GM12873 (cell line): ENCODE measurements around the gene ARID1B.

Experiments used
- TF ChIP-seq, protein P1 (sequence below): IDR thresholded peaks from 2 replicates; pipeline ENCODE4 v1.5.1; 2012; ENCODE audit warnings: low read depth, mild to moderate bottlenecking, moderate library complexity, low read length, control low read depth; ENCODE audit not compliant: insufficient read depth; ENCODE audit errors: missing control alignments

ARID1B gene

DNA sequence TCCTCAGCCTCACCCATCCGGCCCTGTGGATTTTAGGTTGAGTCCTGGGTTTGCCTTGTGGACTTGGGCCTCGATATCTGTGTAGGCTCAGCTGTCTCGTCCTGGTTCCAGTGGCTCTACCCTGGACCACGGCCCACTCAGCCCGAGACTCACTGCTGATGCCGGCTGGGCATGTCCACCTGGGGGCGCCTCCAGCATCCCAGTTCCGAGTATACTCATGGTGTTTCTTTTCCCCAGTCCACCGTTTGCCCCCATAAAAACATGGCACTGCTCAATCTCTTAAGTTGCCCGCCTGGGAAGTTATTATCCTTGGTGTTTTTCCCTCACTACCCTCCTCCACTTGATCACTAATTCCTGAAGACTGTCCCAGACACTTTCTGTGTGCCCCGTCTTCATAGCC, 99.1 kb downstream of the ARID1B start:
- TF ChIP-seq, protein P1, sequence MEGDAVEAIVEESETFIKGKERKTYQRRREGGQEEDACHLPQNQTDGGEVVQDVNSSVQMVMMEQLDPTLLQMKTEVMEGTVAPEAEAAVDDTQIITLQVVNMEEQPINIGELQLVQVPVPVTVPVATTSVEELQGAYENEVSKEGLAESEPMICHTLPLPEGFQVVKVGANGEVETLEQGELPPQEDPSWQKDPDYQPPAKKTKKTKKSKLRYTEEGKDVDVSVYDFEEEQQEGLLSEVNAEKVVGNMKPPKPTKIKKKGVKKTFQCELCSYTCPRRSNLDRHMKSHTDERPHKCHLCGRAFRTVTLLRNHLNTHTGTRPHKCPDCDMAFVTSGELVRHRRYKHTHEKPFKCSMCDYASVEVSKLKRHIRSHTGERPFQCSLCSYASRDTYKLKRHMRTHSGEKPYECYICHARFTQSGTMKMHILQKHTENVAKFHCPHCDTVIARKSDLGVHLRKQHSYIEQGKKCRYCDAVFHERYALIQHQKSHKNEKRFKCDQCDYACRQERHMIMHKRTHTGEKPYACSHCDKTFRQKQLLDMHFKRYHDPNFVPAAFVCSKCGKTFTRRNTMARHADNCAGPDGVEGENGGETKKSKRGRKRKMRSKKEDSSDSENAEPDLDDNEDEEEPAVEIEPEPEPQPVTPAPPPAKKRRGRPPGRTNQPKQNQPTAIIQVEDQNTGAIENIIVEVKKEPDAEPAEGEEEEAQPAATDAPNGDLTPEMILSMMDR, result peak; percentile 24

DNA sequence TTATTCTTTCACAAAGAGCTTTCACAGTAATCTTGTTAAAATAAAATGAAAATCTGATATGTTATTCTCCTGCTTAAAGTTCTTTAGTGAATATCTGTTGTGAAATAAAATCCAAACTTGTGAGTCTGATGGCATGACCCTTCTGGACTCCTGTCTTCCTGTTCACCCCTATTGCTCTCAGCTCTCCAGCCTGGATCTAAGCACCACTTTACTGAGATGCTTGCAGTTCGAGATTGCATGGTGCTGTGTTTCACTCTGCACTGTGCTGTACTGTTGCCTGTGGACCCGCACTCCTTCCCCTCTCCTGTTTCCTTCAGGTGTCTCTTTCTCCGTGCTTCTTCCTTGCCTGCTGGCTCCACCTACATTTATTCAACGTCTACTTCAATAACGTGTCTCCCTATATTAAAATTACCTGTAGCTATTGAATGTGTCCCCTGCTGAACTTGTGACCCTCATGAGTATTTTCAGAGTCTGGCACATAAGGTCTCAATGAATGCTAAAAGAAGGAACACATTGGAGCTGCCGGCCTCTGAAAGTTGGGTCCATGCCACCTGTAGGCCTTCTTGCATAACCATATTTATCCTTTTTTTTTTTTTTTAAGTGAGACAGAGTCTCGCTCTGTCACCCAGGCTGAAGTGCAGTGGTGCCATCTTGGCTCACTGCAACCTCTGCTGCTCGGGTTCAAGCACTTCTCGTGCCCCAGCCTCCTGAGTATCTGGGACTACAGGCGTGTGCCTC, 100.1 kb downstream of the ARID1B start:
- TF ChIP-seq, protein P1, result no peak

DNA sequence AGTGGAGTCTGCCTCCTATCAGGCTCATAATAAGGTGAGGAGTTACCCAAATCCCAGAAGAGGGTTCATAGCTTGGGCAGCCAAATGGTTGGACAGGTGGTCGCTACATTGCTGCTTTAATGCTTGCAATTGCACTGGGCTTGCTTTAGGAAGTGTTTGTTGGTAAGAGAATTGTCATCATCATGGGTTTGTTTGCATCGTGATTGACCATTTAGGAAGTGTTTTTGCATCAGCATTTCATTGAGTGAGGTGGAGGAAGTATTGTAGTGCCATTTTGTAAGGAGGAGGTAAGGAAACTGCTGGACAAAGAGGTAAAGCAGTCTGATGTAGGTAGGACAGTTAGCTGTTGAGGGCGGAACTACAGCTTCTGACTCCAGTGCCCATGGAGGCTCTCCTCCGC, 101.5 kb downstream of the ARID1B start:
- TF ChIP-seq, protein P1, result no peak

DNA sequence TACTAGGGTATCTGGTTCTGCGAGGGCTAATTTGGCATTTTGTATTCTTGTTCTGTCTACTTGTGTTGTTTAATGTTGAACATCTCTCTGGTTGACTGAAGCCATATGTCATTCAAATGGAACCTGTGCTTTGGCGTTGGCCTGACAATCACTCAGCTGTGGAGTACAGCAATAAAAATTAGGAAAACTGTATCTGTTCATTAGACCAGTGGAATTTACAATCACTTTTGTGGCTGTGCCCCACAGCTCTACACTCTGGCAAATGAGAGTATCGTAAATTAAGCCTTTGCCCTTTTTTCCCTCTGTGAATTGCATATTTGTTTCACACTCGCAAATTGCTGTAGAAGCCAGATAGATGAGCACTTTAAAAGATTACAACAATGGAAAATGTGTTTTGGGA, 102.0 kb downstream of the ARID1B start:
- TF ChIP-seq, protein P1, result no peak

DNA sequence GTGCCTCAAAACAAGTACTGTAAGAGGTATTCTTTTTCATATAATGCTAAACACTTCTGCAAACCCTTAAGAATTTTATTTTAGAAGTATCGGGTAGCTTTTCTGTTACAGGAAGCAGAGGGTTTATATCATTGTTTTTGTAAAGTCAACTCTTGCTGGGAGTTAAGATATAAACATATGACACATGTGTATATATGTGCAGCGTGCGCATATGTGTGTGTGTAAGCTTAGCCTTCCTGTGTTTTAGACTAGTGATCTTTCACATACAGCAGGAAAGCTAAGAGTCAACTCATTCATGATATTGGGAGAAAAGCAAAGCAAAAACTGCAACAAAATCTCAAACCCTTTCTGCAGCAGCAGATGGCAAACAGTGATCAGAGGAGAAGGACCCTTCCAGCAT, 102.4 kb downstream of the ARID1B start:
- TF ChIP-seq, protein P1, result no peak

DNA sequence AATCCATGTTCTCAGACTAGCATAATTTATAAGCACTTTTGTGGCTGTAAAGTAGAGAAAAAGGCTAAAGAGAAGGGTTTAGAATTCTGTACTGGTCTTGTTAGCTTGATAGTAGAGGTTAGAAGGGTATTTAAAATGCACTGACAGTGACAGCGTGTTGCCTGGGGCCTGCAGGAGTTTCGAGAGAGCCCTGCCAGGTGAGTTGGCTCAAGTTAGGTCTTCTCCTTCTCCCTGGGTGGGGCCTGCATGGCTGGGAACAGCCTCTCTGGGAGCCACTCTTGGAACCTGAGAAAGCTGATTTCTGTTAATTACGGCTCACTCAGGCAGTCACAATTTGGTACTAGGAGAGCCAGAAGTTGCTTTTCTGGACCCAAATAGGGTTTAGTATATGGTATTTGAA, 103.7 kb downstream of the ARID1B start:
- TF ChIP-seq, protein P1, result no peak

DNA sequence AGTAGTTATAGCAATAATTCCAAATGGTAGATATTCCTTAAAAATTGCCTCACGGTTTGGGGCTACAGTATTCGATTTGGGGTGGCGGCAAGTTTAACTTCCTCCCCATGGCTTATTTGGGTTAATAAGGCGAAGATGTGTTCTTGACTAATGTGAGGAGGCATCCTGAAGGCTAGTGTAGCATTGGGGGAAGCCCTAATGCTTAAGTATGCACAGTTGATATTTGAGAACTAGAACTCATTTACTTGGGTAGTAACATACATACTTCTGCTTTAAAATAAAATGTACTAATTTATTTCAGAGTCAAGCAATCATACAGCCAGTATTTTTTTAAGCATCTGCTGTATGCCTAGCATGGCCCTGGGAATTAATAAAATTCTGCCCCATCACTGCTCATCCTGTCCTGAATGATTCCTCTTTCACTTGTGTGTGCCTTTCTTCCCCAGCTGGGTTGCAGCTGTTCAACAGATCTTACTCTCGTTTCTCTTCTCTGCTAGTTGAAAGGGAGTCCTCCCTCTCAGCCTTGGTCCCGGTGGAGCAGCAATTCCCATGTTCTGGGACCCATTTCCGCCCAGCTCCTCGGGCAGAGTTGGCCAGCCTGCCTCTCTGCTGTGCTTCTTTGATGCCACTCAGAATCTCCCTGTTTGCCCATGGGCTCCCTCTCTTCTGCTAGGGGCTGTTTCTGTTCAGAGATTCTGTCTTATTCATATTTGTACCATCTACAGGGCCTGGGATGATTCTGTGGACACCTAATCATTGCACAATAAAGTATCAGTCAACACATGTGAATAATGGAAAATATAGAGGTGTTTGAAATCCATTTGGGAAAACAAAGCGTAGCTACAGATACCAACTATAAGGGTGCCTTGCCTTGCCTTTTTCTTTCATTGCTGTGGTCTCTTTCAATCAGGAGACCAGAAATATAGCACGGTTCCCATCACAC, 104.8 kb downstream of the ARID1B start:
- TF ChIP-seq, protein P1, result no peak
